VCaP (cell line): Measurements from ENCODE around the gene MBOAT2.
A peak's percentile ranks its signal among the peaks of the same experiment; 100 is the strongest.

ENCODE experiments used
- H3K27ac ChIP-seq: fragments of 450-650 bp; 2 replicates; pipeline ENCODE4 v1.5.1; 2017
- TF ChIP-seq, protein P1 (sequence below): fragments of 450-650 bp; conservative IDR thresholded peaks from 2 replicates; pipeline ENCODE4 v1.5.1; 2017; ENCODE audit warnings: mild to moderate bottlenecking, moderate library complexity

Gene MBOAT2

DNA sequence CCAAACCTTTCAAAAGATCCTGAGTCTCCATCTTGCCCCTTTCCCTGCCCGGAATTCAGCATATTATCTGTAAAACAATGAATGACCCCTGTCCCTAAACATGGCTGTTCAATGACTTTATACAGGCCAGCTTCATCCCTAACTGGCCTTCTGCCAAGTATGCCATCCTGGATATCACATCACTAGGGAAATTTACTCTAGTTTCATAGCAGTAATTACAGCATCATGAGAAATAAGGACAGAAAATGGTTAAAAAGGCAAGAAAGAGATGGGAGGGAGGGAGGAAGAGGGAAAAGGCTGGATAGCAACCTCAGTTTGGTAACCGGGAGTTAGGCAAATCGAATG, 4.4 kb downstream of the MBOAT2 start:
- TF ChIP-seq, protein P1, sequence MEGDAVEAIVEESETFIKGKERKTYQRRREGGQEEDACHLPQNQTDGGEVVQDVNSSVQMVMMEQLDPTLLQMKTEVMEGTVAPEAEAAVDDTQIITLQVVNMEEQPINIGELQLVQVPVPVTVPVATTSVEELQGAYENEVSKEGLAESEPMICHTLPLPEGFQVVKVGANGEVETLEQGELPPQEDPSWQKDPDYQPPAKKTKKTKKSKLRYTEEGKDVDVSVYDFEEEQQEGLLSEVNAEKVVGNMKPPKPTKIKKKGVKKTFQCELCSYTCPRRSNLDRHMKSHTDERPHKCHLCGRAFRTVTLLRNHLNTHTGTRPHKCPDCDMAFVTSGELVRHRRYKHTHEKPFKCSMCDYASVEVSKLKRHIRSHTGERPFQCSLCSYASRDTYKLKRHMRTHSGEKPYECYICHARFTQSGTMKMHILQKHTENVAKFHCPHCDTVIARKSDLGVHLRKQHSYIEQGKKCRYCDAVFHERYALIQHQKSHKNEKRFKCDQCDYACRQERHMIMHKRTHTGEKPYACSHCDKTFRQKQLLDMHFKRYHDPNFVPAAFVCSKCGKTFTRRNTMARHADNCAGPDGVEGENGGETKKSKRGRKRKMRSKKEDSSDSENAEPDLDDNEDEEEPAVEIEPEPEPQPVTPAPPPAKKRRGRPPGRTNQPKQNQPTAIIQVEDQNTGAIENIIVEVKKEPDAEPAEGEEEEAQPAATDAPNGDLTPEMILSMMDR = no peak
- H3K27ac ChIP-seq = peak overlapping the region; percentile 89

DNA sequence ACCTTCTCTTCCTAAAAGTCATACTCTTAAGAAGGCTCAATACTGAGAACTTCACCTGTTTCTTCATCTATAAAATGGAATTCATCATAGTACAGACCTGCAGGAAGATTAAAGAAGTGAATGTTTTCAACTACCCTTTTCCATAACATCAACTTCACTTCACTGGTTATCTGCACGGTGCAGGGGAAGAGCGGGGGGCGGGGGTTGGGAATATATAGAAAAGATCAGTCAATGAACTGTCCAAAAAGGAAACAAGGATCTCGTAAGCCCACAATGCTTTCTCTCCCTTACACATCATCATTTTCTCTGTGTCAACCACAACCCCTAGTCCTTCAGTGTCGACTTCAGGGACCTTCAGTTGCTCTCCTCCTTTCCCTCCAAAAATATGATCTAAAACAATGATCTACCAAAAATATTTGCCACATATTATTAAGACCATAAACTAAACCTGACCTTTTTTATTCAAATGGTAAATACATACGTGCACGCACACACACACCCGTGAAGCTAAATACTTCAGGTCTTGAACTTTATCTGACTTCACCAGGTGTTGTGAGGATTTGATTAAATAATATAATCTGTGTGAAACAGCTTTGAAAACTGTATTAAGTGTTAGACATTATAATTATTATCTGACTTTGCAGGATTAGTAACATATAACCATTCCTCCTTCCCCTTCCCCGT, 4.9 kb downstream of the MBOAT2 start:
- H3K27ac ChIP-seq = peak overlapping the region; percentile 89

DNA sequence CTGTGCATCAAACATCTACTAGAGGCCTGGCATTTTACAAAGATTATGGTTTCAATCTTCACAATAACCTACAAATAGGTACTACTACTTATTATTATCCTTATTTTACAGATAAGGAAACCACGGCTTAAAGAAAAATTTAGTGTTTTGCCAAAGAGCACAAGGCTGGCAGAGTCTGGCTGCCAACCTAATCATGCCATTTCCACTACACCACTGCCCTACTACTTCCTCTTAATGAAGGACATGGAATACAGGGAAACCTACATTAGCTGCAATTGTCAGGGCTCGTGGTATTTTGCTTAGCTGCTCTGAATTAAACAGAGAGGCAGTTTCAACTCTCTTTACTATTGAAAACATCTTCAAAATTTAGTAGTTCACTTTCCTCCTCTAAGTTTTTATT, 5.9 kb downstream of the MBOAT2 start:
- H3K27ac ChIP-seq = peak overlapping the region; percentile 74; the same call in 1 of the 2 replicates
- TF ChIP-seq, protein P1 = no peak

More for the DNA sequence above, 4.9 kb downstream of the MBOAT2 start:
- TF ChIP-seq, protein P1 = no peak

DNA sequence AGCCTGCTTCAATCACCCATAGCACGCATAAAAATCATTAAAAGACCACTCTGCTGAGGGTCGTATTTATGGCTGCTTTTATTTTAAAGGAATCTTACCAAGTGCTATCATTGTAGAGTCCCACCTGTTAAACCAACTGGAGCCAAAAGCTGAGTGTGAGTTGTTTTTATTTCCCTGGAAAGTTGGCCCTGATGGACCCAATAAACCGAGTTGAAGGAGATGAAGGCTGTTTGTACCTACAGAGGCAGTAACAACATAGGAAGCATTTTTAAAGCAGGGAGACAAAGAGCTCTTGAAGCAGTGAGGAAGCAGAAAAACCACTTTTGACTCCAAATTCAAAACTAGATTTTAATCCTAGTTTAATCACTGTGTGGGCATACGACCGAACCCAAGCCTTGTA, 6.4 kb downstream of the MBOAT2 start:
- H3K27ac ChIP-seq = peak overlapping the region; percentile 74; the same call in 1 of the 2 replicates
- TF ChIP-seq, protein P1 = no peak

DNA sequence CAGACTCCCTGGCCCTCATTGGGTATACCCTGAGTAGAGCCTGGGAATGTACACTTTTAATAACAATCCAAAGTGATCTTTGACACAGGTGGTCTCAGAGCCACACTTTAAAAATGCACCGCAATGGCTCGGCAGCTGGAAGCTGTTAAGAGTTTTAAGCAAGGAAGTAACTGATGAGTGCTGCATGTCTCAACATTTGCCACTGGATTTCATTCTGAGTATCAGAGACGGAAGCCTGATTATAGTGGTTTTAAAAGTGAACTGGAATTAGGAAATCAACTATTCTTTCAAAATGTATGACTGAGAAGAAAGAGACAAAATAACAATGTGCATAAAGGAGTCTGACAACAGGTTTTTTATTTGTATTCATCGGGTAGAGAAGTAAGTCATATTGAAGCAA, 7.5 kb downstream of the MBOAT2 start:
- TF ChIP-seq, protein P1 = no peak
- H3K27ac ChIP-seq = peak overlapping the region; percentile 74

DNA sequence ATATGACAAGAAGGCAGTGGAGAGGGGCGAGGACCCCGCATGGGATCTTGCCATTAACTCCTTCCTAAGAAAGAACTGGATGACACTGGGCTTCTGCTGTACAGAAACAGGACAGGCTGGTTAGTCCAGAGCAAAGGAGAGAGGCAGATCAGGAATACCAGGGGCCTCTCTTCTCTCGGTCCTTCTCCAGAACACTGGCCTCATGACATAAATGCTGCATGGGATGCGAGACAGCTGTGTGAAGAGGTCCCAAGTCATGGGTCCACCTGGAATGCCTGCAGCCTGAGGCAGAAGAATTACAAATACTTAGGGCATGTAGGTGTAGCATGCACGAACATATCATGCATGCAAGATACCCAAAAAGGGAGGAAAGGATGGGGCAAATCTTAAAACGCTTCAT, 9.1 kb downstream of the MBOAT2 start:
- H3K27ac ChIP-seq = peak overlapping the region; percentile 74
- TF ChIP-seq, protein P1 = no peak

DNA sequence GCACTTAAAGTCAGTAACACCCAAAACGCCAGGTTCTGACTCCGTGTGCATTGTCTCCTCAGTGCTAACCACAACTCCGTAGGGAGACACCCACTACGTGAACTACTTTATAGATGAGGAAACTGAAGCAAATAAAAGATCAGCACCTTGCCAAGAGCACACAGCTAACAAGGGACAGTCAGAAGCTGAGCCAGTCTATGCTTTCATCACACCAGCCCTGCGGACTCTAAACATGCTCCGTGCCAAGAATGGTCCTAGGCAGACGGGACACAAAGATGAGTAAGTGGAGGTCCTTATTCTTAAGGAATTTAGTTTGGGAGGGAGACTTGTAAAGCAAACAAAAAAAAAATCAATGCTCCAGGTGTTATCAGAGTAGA, 9.6 kb downstream of the MBOAT2 start:
- peak overlapping the region; percentile 74 for H3K27ac ChIP-seq
- TF ChIP-seq, protein P1 = no peak
